Glomerular endothelial cell (primary cell): ENCODE data around the gene SYF2. TPM values are rescaled to one million over a fixed set of nuclear protein-coding genes. Genes with fewer than 3 reads are reported as not detected.
"Not testable (repeated sequence)": the region's sequence is repeated elsewhere in the genome, so short reads cannot be mapped to it uniquely, and the experiment has no call there.

Source experiments
- DNase-seq: peaks from one replicate; pipeline ENCODE4 v3.0.0-alpha.2; 2011; ENCODE audit warnings: low read depth, low spot score; ENCODE audit errors: extremely low read depth
- total RNA-seq: library from RNA; depleted of rRNA; stranded (reverse); fragments of >200 nt; gene quantifications from 2 replicates; pipeline ENCODE4 v1.2.3, GENCODE V29; 2015

Gene SYF2
- 30.2 and 57.0 TPM in 2 replicates for total RNA-seq

DNA sequence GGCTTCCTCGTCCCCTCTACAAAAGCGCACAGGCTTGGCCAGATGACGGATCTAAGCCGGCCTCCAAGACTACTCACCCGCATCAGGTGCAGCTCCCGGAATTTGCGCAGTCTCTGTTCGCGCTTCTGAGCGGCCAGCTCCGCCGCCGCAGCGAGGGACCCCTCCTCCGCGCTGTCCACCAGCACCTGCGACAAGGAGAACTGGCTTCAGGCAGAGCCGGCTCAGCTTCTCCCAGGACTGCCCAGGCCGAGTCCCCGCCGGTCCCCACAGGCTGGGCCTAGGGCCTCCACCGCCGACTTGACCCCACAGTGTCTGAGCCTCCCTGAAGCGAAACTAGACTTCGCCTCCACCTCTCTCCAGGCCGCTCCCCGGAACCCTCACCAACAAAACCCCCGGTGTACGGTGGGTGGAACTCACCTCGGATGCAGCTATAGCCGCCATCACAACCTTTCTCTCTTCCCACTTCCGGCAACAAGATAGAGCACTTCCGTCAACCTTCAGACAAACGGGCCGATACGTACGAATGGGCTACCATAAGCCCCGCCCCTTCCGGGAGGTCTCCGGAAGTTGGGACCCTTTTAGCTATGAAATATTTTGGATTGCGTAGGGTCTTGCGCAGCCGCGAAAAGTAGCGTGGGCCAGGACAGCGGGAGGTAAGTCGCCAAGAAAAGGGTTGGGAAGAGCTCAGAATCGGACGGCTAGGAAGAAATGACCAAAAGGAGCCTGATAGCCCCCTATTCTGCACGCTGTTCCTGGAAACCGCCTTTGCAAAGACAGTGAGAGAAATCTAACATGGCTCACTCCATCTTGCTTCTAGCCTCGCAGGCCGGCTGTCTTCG is at the start of gene SYF2:
Gene SYF2, minus strand, starts transcription at position 476 of the 839 bp plus-strand sequence. Its CDS starts 35 bp downstream, at position 441.
- no peak for DNase-seq

DNA sequence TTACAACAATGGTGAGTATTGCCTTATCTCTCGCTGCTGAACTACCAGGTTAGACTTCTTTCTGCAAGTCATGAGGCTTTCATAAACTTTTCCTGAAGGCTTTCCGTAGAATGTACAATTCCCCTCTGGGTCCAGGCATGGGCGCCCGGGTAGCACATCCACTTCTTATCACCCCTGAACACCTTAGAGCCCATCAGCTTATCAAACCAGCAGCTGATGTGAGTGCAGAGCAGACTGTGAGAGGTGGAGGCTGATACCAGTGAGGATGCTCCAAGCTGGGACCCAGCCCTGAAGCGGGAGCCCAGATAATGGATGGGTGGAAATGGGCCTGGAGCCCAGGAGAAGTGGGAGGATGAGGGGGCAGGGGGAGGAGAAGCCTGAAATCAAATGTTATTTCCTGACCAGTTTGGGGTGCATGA is 47.4 kb upstream of the SYF2 start:
- not testable (repeated sequence) for DNase-seq

DNA sequence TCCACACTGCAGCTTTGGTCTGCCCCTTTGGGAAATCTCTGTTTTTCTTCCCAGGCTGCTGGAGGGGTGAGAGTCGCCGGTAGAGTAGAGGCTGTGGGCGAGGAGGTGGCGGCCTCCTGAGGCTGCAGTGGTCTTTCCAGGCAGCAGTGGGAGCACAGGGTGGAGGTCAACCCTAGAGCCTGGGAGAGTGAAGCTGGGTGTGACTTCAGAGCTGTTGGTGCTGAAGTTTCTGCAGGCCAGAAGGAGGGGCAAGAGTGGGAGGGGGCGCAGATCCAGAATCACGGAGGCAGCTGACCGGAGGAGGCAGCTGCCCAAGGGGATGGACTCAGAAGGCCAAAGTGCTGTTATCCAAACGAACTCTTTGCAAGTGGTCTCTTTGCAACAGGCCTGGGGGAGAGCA is 46.5 kb upstream of the SYF2 start:
- not testable (repeated sequence) for DNase-seq

DNA sequence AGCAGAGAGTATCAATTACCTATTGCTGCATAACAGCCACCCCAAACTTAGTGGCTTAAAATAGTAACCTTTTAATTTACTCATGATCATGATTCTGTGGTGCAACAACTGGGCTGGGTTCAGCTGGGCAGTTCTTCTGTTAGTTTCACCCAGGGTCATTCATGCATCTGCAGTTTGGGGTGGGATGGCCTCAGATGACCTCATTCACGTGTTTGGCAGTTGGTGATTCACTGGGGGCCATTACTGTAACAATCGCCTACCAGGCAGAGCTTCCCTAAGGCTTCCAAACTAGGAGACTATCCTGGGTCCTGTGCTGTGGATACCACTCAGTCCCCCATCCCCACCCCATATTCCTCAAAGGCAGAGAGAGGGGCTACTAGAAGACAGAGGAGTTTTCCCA is 46.1 kb upstream of the SYF2 start:
- DNase-seq: not testable (repeated sequence)

DNA sequence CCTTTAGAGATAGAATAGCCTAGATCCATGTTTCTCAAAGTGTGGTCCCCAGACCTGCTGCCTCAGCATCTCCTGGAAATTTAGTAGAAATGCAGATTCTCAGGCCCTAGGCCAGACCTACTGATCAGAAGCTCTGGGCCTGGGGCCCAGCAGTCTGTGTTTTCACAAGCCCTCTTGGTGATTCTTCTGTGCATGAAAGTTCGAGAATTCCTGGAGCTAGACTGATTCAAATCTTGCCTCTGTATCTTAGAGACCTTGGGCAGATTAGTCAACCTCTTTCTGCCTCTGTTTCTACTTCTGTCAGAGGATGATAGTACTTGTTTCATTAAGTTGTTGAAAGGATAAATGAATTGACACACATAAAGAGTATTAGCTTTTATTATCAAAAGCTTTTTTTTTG is 45.0 kb upstream of the SYF2 start:
- DNase-seq: not testable (repeated sequence)

DNA sequence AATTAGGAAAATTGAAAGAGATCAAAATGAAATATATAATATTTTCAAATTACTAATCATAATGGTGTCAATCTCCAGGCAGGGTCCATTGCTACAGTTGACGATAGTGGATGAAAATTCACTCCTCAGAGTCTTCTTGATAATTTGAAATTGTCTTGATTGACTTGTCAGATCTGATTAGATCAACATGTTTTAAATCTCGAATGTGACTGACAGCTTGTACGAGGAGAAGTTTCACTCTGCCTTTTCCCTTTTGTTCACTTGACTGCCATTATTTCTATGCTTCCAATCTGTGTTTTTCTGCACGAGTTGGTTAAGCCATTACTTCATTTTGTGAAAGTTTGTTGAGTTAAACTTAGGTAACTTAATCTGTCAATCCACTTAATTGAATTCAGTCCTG is 43.3 kb upstream of the SYF2 start:
- DNase-seq: not testable (repeated sequence)

DNA sequence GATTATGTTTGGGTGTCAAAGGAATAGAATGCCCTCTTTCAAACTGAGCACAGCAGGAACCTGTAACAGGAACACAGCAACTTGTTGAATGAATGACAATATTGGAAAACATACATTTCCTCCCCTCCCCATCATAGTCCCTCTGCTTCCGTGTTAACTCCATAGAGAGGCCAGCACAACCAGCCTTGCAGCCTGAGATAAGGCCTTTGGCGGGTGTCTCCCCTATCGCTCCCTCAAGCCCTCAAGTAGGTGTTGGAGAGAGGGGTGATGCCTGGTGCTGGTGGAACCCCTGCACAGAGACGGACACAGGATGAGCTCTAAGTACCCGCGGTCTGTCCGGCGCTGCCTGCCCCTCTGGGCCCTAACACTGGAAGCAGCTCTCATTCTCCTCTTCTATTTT is 39.9 kb upstream of the SYF2 start, which contains the start of gene RHD:
Gene RHD, plus strand, starts transcription at position 272 of the 400 bp plus-strand sequence. Its CDS starts 39 bp downstream, at position 311.
- DNase-seq: not testable (repeated sequence)

DNA sequence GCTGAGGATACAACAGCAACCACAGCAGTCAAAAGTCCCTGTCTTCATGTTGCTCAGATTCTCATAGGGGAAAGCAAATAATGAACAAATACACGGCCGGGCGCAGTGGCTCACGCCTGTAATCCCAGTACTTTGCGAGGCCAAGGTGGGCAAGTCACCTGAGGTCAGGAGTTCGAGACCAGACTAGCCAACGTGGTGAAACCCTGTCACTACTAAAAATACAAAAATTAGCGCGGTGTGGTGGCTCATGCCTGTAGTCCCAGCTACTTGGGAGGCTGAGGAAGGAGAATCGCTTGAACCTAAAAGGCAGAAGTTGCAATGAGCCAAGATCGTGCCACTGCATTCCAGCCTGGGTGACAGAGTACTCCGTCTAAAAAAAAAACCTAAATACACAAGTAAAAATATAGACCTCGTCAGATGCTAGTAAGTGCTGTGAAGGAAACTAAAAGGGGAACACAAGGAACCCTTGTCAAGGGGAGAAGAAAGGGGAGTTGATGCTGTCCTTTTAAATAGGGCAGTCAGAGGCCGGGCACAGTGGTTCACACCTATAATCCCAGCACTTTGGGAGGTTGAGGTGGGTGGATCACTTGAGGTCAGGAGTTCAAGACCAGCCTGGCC is 36.0 kb upstream of the SYF2 start:
- not testable (repeated sequence) for DNase-seq

DNA sequence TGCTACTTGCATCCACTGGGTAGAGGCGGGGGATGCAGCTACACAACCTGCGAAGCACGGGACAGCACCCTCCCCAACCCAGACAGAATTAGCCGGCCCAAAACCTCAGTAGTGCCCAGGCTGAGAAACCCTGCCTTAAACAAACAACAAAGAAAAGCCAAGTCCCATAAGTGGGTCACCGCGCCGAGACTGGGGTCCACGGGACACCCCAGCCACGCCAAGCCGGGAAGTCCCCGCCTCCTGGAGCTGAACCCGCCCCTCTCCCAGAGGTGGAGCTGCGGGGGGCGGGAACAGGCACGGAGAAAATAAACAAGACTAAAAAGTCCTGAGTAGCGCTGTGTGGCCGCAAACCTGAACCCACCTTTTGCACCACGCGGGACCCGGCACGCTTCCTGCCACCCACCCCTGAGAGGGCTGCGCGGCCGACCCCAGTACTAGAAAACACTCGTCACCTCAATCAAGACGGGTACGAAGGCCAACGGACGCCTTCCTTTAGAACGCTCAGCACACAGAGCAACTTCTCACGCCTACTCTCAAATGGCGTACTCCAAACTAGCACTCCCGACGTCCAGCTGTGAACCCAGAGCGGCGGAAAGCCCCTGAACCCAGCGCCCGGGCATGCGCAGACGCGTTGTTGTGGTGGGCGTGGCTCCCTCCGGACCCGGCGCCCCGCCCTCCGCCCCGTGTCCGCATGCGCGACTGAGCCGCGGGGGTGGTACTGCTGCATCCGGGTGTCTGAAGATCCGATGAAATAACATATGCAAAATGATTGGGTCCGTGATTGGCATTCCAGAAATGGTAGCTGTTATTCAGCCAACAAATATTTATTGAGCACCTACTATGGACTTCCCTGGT is 35.2 kb upstream of the SYF2 start:
- not testable (repeated sequence) for DNase-seq

DNA sequence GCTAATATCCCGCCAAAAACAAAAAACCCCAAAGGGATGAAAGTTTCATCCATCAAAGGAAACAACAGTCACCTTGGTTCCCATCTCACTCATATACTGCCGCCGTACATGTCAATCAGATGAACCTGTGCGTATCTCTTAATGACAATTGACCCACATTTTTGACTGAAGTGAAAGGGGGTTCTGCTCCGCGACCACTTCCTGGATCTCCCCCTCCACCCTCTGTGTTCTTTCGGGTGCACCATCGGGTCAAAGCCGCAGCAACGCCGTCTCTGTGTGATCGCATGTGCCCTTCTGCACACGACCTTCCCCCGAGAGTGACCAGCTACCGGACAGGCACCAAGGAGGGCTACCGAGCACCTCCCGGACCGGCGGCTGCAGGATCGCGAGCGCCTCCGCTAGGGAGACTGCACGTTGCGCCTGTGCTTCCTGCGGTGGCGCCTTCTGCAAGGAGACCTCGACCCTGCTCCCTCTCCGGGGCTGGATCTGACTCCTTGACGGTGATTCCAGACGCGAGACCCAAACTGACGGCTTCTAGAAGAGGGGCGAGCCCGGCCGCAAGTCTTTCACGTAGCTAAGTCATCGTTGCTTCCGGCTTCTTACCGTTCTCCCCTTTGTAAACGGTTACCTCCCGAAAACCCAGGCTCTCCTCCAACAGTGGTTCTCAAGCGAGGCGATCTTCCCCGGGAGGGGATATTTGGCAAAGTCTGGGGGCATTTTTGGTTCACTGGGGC is 34.4 kb upstream of the SYF2 start:
- not testable (repeated sequence) for DNase-seq

DNA sequence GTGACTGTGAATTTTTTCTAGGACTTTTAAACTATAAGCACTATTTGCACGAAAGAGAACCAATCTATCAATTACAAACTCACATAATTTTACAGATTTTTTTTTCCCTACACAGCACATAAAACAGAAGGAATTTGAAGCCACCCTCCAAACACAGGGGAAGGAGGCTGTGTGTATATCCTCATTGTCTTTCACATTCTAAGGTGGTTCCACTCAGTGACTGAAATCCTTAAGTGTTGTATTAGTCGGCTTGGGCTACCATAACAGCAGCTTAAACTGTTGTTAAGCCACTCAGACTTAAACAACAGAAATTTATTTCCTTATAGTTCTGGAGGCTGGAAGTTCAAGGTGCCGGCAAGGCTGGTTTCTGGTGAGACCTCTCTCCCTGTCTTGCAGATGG is 28.0 kb upstream of the SYF2 start:
- not testable (repeated sequence) for DNase-seq

DNA sequence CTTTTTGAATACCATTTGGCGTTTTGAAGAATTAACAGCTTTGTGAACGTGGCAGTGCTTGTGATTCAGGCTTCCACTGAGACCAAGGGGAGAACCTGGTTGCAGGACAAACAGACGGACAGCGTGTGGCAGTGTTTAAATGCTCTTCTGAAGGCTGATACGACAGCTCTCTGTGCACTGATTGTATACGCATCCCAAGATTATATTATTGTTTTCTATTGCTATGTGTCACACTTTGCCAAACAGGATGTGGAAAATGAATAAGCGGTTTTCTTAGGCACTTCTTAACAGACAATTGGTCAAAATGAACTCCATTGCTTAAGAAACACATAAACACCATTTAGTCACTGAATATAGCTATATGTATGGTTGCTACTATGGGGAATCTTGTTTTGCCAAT is 27.5 kb upstream of the SYF2 start:
- not testable (repeated sequence) for DNase-seq

DNA sequence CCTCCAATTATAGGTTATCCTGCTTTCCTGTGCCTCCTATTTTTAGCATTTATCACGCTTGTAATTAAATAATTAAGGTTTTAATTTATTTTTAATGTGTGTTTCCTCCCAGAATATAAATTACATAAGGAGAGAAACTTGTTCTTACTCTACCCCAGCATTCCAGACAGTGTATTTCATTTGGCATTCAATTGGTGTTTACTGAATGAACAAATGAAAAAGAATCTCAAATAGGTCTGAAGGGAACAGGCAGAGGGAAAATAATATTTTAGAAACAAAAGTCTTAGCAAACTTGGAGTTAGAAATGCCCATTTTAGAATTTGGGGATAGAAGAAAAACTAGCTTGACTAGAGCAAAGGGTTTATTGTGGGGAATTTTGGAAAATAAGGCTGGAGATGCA is 24.9 kb upstream of the SYF2 start:
- DNase-seq: no peak

DNA sequence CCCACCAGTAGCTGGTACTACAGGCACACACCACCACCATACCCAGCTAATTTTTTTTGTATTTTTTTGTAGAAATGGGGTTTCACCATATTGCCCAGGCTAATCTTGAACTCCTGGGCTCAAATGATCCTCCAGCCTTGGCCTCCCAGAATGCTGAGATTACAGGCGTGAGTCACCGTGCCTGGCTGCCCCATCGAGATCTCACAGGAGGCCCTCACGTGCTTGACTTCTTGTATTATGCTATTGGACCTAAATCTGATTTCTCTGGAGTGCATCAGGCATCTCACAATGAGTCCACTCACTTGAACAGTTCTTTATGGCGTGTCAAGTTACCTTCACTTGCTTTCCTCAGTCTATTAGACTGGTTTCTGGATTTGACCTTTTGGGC is 24.3 kb upstream of the SYF2 start:
- no peak for DNase-seq

DNA sequence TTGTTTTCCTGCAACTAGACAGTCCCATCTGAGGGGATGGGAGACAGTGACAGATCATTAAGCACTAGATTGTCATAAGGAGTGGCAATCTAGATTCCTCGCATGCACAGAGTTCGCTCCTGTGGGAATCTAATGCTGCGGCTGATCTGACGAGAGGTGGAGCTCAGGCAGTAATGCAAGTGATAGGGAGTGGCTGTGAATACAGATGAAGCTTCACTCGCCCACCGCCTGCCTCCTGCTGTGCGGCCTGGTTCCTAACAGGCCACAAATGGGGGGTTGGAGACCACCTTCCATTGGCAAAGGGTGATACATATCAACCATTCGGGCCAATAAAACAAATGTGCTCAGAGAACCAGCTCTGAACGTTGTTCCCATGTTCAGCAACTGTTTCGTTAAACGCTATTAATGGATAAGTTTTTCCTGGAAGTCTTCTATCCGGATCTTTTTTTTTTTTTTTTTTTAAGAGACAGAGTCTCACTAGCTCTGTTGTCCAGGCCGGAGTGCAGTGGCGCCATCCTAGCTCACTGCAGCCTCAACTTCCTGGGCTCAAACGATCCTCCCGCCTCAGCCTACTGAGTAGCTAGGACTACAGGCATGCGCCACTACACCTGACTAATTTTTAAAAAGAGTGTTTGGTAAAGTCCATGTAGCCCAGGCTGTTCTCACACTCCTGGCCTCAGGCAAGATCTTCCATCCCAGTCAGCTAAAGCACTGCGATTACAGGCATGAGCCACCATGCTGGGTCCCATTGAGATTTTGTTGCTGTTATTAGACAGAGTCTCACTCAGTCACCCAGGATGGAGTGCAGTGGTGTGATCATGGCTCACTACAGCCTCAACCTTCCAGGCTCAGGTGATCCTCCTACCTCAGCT is 23.6 kb upstream of the SYF2 start:
- DNase-seq: no peak

DNA sequence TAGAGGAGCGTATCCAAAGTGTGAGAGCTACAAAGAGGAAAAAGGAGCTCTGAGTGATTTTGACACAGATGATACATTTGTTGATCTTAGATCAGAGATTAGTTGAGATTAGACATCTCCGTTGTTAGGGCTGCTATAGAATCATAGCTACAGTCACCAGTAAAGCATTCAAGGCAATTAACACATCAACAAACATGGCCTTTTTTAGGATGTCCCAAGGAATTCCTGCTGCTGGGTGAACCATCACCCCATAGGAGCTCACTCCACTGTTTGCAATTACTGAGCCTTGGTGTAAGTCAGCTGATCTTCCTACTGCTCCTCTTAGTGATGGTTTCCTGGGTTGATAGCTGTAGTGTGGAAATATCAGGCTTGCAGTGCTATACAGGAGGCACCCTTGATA is 21.6 kb upstream of the SYF2 start:
- no peak for DNase-seq

DNA sequence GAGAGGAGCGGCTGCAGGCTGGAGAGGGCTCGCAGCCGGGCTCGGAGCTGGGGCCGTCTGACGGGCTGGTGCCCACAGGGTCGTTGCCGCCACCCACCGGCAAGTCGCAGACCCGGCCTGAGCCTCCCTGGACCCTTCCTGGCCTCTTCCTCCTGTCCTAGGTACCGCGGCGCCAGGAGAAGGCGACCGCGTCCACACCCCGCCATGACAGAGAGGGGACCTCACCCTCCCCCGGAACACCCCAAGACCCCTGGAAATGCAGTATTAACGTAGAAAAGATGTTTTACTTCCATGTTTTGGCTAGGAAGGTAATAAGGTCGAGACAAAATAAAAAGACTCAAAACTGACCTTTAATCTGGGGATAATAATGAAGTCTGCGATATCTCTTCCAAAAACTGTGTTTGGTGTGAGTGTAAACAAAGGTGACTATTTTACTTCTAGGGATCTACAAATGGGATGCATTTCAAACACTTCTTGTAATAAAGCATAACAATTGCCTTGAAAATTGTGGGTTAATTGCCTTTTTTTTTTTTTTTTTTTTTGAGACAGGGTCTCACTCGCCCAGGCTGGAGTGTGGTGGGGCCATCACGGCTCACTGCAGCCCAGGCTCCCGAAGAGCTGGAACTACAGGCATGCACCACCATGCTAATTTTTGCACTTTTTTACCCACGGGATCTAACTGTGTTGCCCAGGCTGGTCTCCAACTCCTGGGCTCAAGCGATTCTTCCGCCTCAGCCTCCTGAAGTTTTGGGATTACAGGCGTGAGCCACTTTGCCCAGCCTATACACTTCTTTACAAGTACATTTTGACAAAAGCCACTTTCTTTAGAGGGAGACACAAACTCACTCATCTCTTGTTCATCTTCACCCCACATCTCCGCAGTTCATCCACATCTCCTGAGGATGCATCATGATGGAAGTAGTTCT is 15.8 kb upstream of the SYF2 start:
- no peak for DNase-seq
